Activated CD4-positive, alpha-beta T cell treated with anti-CD3 and anti-CD28 coated beads for 48 hours (primary cell): ENCODE measurements around the gene BSCL2.
A peak's percentile ranks its signal among the peaks of the same experiment; 100 is the strongest.
"Not testable (repeated sequence)": the region's sequence is repeated elsewhere in the genome, so short reads cannot be mapped to it uniquely, and the experiment has no call there.

Source experiments
- DNase-seq: peaks from one replicate; pipeline ENCODE4 v3.0.0-alpha.2; 2020

The BSCL2 gene

DNA sequence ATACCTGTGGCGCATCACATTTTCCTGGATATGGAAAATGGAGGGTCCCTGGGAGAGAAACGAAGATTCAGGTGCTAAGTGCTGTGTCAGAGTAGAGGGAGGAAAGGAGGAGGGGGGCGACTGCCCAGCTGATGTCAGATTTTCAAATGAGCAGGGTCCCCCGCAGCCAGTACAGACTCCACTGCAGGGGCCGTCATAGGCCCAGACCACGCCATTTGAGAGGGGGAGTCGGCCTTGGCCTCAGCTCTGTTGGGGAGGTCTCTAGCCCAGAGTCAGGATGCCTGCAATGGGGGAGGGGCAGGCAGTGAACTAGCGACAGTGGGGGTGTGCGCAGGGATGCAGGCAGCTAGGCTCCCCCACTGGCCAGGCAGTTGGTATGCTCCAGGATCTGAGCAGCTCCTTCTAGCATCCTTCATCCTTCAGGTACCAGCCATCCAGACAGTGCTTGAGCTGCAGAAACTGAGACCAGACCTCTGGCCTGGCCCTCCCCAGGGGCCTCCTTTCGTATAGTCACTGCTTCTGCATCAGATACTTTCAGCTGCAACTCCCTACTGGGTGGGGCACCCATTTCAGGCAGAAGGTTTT, at the start of gene BSCL2, which contains the start of gene GNG3:
Gene BSCL2 (minus strand): TSS at position 148 of the 585 bp plus-strand sequence. CDS start 229 bp downstream, outside the sequence.
Gene GNG3 (plus strand): TSS at position 400 of the 585 bp plus-strand sequence. CDS start 620 bp downstream, outside the sequence.
- no peak for DNase-seq

DNA sequence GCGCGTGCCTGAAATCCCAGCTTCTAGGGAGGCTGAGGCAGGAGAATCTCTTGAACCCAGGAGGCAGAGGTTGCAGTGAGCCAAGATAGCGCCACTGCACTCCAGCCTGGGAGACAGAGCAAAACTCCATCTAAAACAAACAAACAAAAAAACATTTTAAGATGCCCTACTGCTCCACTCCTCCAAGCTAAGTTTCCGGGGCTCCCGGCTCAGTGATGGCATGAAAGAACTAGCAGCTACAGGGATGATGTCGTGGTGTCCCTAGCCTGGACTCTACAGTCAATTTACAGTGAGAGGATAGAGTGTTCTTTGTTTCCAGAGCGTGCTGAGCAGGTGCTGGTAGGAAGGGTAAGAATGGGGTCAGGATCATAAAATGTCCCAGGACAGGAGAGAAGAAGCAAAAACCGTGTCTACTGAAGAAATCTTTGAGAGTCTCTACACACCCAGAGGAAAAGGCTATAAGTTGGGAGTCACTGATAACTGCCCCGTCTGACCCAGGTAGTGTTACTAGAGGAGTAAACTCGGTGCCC, 47.9 kb upstream of the BSCL2 start:
- DNase-seq = no peak

DNA sequence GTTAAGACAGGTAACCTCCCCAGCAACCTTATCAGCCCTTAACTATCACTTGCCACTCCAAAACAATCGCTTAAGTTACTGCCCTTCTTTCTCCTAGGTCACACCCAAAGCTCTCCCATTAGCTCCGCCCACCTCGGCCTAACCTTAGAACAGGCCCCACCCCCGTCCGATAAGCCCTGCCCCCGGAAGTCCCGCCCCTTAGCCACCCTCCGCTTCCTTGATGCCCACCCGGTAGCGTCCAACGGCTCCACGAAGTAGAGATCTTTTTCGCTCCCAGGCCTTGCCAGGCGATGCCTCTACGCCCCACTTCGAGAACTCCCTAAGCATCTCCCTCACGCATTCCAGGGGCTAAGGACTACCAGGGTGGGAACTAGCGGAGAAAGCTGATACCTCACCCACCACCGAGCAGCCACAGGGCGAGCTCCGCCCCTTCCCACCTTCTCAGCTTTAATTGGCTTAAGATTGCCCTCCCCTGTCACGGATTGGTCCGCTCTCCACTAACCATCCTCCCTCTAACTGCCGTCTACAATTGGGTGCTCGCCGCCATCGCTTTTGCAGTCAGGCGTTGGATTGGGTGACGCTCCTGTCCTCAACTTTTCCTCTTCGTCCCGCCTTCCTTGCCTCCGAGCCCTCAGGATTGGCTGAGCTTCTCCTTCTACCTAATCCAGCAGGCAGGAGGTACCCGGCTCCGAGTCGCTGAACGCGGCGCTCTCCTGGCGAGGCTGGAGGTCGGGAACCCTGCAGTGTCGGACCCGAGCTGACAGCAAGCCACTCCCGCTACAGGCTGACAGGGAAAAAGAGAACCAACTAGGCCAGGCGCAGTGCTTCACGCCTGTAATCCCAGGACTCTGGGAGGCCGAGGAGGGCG, 46.7 kb upstream of the BSCL2 start, which contains the start of gene ZBTB3:
Gene ZBTB3 (minus strand): TSS at position 425 of the 868 bp plus-strand sequence. CDS start 496 bp downstream, outside the sequence.
- DNase-seq = peak; percentile 97

DNA sequence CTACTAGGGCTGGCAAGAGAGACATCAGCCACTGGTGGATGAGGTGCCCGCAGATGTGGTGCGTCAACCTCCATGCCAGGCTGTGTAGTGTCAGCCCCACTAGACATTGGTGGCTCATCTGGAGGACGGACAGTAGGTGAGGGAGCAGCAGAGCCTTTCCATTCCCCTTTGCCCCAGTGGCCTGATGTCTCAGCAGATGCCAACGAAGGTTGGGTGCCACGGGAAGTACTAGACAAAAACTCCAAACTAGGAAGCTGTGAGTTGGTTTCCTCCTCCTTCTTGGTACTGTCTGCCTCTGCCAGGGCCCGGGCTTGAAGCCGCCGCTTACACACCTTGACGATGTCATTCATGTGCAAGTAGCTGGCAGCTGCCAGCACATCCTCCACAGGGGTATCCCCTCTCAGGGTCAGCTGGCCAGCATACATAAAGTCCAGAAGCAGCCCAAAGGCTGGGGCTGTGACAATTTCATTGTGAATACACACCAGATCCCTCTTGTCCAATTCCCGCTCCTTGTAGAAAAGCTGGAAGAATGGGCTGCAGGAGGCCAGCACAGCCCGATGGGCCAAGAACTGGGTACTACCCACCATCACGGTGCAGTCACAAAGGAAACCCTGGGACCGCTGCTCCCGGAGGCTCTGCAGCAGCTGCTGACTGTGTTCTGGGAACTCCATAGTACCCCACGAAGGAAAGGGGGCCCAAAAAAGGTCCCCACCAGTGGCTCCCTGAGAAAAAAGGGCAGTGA, 45.9 kb upstream of the BSCL2 start:
- no peak for DNase-seq

DNA sequence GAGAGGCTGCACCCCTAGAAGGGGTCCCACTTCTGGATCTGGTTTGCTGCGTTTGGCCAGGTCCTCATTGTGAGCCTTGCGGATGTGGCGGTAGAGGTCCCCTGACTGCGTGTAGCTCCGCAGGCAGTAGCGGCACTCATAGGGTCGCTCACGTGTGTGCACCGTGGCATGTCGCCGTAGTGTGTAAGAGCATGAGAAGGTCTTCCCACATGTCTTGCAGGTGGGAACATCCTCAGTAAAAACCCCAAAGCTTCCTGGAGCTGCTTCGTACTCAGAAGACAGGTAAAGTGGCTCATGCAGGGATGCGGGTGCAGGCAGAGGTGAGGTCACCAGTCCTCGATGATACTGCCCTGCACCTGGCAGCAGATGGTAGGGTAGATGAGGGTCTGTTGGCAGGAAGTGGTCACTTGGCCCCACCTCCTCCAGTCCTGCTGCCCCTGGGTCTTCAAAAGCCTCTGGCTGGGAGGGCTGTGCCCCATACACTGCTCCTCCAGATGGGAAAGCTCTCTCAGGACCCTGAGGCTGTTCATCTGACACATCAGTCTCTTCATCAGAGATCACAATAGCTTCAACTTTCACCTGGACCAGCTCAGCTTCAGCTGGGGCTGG, 45.1 kb upstream of the BSCL2 start:
- no peak for DNase-seq

DNA sequence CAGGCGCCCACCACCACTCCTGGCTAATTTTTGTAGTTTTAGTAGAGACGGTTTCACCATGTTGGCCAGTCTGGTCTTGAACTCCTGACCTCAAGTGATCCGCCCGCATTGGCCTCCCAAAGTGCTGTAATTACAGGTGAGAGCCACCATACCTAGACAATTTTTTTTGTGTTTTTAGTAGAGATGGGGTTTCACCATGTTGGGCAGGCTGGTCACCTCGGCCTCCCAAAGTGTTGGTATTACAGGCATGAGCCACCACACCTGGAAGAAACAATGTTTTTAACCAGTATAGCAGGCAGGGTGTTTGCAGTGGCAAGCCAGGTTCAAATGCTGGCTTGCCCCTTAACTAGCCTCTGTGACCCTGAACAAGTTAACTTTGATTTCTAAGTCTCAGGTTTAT, 42.7 kb upstream of the BSCL2 start:
- DNase-seq = not testable (repeated sequence)

DNA sequence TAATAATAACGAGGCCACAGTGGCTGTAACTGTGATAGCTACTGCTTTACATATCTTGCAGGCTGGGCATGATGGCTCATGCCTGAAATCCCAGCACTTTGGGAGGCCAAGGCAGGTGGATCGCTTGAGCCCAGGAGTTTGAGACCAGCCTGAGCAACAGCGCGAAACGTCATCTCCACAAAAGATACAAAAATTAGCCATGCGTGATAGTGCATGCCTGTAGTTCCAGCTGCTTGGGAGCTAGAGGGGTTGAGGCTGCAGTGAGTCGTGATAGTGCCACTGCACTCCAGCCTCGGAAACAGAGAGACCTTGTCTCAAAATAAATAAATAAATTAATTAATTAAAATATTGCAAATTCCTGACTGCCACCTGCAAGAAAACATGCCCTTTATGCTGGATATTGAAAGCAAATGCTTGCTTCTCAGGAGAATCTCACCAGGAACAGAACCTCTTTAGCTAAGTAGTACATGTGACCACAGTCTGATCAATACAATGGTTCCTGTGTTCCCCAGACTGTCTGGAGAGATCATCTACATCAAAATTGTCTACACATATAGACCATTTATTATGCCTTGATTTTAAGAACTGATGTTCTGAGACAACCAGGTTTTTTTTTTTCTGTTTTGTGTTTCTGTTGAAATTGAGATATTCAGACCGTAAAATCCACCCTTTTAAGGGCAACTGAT, 40.4 kb upstream of the BSCL2 start:
- DNase-seq = no peak

DNA sequence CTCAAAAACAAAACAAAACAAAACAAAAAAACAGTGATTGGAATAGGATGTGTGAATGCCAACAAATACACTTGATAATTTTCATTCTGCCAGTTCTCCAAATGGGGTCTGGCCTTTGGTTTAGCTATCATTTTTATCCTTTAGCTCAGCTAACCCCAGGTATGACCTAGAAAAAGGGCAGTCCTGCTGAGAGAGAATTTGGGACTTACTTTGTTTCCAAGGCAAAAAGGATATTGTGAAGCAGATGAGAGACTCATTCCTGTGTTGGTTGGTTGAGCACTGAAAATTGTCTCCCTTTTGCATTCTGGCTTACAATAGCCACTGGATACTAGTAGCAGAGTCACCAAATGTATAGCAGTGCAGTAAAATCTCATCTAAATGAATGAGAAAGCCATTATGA, 30.0 kb upstream of the BSCL2 start:
- no peak for DNase-seq

DNA sequence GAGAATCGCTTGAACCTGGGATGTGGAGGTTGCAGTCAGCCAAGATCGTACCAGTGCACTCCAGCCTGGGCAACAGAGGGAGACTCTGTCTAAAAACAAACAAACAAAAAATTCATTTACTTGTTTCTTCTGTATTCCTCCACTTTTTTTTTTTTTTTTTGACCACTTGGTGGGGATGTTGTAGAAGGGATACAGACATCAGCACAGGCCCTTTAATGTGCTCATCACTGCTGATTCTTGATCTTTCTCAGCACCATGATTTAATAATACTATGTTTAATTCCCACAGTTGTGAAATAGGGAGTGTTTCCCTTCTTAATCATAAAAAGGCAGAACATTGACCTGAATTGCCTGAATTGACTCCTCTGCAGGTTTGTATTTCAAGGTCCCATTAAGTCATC, 25.6 kb upstream of the BSCL2 start:
- no peak for DNase-seq

DNA sequence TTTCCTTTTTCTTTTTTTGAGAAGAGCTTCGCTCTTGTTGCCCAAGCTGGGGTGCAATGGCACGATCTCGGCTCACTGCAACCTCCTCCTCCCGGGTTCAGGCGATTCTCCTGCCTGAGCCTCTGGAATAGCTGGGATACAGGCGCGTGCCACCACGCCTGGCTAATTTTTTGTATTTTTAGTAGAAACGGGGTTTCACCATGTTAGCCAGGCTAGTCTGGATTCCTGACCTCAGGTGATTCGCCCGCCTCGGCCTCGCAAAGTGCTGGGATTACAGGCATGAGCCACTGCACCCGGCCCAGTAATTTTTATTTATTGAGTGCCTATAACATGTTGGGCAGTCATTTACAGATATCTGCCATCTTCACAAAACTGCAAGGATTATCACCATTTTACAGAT, 22.9 kb upstream of the BSCL2 start:
- DNase-seq = not testable (repeated sequence)

DNA sequence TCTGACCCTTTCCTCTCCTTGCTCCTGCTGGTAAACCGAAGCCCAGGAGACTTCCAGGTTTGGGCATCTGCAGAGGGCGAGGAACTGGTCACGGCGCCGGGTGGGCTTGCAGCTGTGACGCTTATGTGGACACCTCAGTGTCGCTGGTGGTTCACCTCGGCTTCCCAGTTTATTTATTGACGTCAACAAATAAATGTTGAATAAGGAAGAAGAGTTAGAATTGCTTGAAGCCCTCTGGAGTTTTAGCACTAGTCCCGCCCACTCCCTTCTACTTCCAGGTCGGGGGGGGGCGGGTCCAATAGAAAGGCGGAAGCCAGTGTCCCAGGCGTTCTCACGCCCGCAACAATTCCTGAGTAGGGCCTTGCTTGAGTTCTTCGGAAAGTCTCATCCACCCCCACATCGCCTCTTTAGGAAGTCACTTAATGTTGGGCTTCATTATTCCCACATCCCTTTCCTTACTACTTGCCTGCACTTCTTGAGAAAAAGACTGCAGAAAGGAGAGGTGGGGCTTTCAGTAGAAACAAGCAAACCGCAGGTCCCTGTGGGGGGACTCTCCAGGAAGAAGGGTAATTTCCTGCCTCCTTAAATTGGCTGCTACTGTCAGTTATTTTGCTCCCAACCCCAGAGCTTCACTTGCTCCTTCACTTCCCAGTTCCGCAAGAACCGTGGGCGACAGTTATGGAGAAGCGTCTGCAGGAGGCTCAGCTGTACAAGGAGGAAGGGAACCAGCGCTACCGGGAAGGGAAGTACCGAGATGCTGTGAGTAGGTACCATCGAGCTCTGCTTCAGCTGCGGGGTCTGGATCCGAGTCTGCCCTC, 21.2 kb upstream of the BSCL2 start, which contains the start of gene TTC9C:
Gene TTC9C (plus strand): TSS at position 316 of the 818 bp plus-strand sequence. CDS start 363 bp downstream, at position 679.
- DNase-seq = peak; percentile 87

DNA sequence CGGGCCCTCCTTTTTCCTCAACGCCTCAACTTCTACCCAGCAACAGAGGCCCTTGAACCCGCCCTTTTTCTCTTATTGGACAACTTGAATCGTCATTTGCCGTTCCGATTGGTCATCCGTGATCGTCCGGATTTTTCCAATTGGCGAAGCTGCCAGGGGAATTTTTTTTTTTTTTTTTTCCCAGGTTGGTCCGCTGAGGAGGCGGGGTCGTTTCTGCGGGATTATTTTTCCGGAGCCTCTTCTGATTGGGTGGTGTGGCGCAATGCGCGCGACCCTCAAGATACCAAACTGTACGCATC, 20.6 kb upstream of the BSCL2 start:
- DNase-seq = peak; percentile 87

DNA sequence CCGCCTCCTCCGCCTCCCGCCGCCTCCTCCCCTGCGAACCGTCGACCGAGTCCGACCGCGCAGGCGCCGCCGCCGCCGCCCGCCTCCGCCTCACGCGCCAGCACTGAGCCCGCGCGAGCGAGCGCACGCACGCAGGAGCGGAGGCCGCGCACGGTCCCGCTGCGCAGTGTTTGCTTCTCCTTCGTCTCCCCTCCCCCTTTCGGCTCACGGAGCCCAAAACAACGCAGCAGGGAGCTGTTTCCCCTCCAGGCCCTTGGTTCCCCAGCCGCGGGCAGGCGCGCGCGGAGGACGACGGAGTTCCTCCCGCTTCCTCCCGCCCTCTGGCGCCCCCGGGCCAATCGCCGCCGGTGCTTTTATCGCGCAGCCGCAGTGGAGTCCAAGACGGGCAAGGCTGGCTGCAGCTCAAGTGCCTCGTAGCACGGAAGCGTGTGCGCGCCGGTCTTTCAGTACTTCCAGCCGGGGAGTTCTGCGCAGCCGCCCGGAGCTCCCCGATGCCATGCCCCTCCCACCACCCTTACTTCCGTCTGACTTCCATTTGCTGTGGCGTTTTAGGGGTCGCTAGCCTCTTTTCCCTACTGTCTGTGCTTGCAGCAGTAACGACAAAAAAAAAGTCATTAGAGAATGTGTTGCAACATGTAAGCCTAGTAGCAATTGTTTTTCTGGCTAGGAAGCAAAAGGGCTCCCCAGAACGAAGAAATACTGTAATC, 20.1 kb upstream of the BSCL2 start, which contains the start of gene HNRNPUL2:
Gene HNRNPUL2 (minus strand): TSS at position 293 of the 707 bp plus-strand sequence. CDS start 301 bp downstream, outside the sequence.
- DNase-seq = peak; percentile 99

DNA sequence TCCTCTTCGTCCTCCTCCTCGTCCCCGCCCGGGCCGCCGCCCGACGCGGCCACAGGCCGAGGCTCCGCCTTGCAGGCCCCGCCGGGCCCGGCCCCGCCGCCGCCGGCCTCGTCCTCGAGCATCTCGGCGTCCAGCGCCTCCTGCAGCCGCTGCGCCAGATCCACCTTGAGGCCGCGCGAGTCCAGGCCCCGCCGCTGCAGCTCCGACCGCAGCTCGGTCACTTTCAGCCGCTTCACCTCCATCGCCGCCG, 19.6 kb upstream of the BSCL2 start:
- DNase-seq = no peak

DNA sequence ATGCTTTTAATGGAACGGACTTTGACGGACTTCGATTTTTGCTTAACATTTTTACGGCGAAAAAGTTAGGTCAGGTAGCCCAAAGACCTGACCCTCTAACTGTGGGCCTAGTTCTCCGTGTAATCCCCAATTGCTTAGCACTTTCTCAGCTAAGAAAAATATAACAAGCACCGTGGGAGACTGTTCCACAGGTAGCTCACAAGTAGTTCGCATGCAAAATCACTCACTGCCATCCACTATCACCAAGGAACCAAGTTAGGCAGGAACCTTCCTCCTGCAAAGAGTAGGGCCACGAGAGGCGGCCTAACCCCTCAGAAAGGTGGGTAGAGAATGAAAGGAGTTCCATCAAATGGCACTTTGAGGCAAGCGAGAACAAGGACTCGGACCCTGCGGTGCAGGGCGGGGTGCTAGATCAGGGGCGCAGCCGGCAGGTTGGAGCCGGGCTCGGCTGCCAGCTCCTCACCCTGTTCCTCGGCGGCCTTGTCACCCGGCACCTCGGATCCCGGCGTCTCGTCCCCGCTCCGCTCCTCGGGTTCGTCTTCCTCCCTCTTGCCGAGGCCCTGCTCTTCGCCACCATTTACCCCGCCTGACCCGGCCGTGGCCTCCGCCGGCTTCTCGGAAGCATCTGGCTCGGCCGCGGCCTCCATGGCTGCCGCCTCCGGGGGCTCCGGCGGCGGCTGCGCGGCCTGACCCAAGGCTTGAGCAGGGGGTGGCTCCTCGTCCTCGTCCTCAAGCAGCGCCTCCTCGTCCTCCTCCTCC, 19.1 kb upstream of the BSCL2 start:
- peak; percentile 37 for DNase-seq

DNA sequence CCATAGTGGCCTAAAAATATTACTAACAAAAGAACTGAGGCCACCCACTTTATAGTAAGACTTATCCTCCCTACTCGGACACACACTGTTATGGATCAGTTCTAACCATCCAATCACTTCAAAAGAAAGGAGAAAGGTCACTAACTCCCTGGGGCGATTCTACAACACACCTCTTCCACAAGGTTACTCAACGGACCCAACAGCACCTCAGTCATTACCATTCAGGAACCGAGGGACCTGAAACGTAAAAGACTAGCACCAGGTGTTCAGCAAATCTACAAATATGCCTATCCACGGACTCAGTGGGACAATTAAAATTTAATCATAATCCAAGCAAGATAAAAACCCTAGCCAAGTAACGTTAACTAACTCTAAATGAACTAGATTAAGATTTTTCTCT, 18.4 kb upstream of the BSCL2 start:
- no peak for DNase-seq

DNA sequence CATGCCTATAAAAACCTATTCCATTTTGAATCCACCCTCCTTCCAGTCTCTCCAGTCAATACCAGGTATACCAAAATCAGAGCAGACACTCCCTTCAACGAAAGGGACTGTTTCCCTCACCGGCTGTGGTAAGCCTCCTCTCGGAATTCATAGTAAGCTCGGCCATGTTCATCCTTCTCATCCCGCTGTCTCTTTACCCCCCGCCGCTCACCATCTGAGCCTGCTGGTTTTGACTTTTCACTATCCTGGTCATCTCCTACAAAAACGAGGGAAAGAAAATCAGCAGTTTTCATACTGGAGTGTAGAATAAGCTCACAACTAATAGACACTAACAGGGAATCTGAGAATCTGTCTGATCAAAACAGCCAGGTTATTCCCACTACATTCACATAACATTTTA, 16.9 kb upstream of the BSCL2 start:
- no peak for DNase-seq

DNA sequence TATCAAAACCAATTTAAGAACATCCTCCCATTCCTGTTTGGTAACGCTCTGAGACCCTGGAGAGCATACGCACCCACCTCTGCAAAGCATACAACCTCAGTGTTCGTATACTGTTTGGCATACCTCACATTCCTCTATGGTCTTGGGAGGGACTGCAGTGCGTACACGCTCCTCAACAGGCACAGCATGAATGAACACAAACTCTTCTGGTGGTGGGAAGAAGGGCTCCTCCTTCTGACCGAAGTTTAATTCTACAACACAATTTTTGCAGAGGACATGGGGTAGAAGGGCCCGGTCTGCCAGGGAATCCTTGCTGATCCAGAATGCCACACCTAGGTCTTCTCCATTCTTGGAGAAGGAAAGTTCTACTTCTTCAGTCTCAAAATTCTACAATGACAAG, 14.8 kb upstream of the BSCL2 start:
- no peak for DNase-seq

DNA sequence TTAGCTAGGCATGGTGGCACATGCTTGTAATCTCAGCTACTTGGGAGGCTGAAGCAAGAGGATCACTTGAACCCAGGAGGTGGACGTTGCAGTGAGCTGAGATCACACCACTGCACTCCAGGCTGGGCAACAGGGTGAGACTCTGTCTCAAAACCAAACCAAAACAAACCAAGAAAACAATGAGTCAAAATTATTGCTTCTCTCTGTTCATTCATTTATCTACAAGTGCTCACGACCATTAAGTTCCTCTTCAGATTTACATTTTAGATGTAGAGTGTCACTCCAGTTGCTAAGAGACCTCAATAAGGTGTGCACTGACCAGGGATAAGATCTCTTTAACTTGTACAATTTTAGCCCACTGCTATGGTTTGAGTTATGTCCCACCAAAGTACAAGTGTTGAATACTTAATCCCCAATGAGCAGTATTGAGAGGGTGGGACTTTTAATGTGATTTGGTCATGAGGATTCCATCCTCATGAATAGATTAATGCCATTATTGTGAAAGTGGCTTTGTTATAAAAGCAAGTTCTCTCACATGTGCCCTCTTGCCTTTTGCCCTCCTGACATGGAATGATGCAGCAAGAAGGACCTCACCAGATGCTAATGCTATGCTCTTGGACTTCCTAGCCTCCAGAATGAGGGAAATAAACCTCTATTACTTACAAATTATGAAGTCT, 12.2 kb upstream of the BSCL2 start:
- no peak for DNase-seq
